HG03575 (cell line): ENCODE results near the gene RLIM.
"Not testable (repeated sequence)": the region's sequence is repeated elsewhere in the genome, so short reads cannot be mapped to it uniquely, and the experiment has no call there.

Source experiments
- ATAC-seq: cut with Tn5 transposase; IDR thresholded peaks from one replicate; pipeline ENCODE4 v1.9.1; 2021; ENCODE audit not compliant: unreplicated experiment, insufficient number of reproducible peaks, low FRiP score; ENCODE audit errors: extremely low read depth

The RLIM gene

GRCh38 chrX:74614093-74614909 is at the start of gene RLIM:
Gene RLIM, minus strand, starts transcription at chrX:74614624. Its CDS starts 18,647 bp downstream, at chrX:74595977.
- peak; percentile 84 for ATAC-seq

- ATAC-seq, result no peak
Measured at GRCh38 chrX:74656079-74656745, 41.8 kb upstream of the RLIM start.

GRCh38 chrX:74654953-74655352 is 40.5 kb upstream of the RLIM start:
- not testable (repeated sequence) for ATAC-seq

- no peak for ATAC-seq
Measured at GRCh38 chrX:74636749-74637314, 22.4 kb upstream of the RLIM start.

- no peak for ATAC-seq
Measured at GRCh38 chrX:74613370-74614092, 893 bp downstream of the RLIM start.

- no peak for ATAC-seq
Measured at GRCh38 chrX:74606799-74607198, 7.6 kb downstream of the RLIM start.

- no peak for ATAC-seq
Measured at GRCh38 chrX:74606342-74606741, 8.1 kb downstream of the RLIM start.

- no peak for ATAC-seq
Measured at GRCh38 chrX:74603040-74603439, 11.4 kb downstream of the RLIM start.

GRCh38 chrX:74602142-74602541 is 12.3 kb downstream of the RLIM start:
- no peak for ATAC-seq

GRCh38 chrX:74593593-74593992 is 20.8 kb downstream of the RLIM start:
- no peak for ATAC-seq

GRCh38 chrX:74585766-74586165 is 28.7 kb downstream of the RLIM start:
- no peak for ATAC-seq

GRCh38 chrX:74579597-74580198 is 34.7 kb downstream of the RLIM start:
- no peak for ATAC-seq

GRCh38 chrX:74578137-74578536 is 36.3 kb downstream of the RLIM start:
- no peak for ATAC-seq

- ATAC-seq, result no peak
Measured at GRCh38 chrX:74557378-74557777, 57.0 kb downstream of the RLIM start.

GRCh38 chrX:74551934-74552333 is 62.5 kb downstream of the RLIM start:
- ATAC-seq, result no peak

- ATAC-seq, result peak; percentile 42
Measured at GRCh38 chrX:74550295-74550802, 64.1 kb downstream of the RLIM start.

GRCh38 chrX:74546984-74547383 is 67.4 kb downstream of the RLIM start:
- no peak for ATAC-seq

- no peak for ATAC-seq
Measured at GRCh38 chrX:74545880-74546523, 68.4 kb downstream of the RLIM start.
